Measurements from ENCODE around the gene GEMIN2. TPM values are rescaled to one million over a fixed set of nuclear protein-coding genes. Genes with fewer than 3 reads are reported as not detected.
A peak's percentile ranks its signal among the peaks of the same experiment; 100 is the strongest.

Gene GEMIN2
- total and polyA plus RNA-seq, 2 donors (not counting 1 experiment from before 2014, with no cell fraction given): 16.5 to 17.3 TPM

DNA sequence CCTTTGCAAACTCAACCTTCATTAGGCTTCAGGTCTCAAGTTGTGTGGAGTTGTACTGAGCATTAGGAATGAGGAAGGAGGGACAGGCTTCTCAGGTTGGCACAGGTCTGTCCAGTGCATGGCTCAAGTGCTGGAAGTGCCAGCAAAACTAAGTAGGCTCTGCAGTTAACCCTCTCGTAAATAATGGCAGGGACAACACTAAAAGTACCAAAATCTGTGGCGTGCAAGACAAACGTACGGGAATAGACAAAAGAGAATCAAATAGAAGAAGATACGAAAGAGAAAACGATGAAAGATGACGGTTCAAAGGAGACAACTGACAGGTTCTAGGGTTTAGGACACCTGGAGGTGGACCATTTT is 55.4 kb downstream of the GEMIN2 start:
- peak overlapping the region; percentile 92 for H3K27ac ChIP-seq (ENCODE audit: insufficient read depth, low read length)
- peaks cover 4% of the 10 kb centered on the region for H3K4me1 ChIP-seq (ENCODE audit: control insufficient read depth, extremely low read depth, insufficient read depth, low read length)
- no peaks in the 10 kb centered on the region for H3K36me3 ChIP-seq (ENCODE audit: control insufficient read depth, insufficient read depth, low read length)
- H3K9ac ChIP-seq (ENCODE audit: insufficient read depth, low read length): peak overlapping the region; percentile 95
- no peaks in the 10 kb centered on the region for H3K27me3 ChIP-seq (ENCODE audit: control insufficient read depth, insufficient read depth, low read length)
- H3K9me3 ChIP-seq (ENCODE audit: control insufficient read depth, insufficient read depth, low read depth, low read length): no peaks in the 10 kb centered on the region
- peak overlapping the region; percentile 69 for H2AFZ ChIP-seq (ENCODE audit: low read length)
- H3K4me2 ChIP-seq (ENCODE audit: extremely low read depth, insufficient read depth, low read length): peak overlapping the region; percentile 95
- peak; percentile 5 to 15 for DNase-seq (ENCODE audit: low read depth in 2 of 2)
- peaks cover 36% of the 10 kb centered on the region for H3K79me2 ChIP-seq (ENCODE audit: control insufficient read depth, insufficient read depth, low read length)
- TF ChIP-seq EZH2 (IDR thresholded peaks at IDR 0.05; ENCODE audit: low read length, missing control alignments): no peak
- TF ChIP-seq, protein P1, sequence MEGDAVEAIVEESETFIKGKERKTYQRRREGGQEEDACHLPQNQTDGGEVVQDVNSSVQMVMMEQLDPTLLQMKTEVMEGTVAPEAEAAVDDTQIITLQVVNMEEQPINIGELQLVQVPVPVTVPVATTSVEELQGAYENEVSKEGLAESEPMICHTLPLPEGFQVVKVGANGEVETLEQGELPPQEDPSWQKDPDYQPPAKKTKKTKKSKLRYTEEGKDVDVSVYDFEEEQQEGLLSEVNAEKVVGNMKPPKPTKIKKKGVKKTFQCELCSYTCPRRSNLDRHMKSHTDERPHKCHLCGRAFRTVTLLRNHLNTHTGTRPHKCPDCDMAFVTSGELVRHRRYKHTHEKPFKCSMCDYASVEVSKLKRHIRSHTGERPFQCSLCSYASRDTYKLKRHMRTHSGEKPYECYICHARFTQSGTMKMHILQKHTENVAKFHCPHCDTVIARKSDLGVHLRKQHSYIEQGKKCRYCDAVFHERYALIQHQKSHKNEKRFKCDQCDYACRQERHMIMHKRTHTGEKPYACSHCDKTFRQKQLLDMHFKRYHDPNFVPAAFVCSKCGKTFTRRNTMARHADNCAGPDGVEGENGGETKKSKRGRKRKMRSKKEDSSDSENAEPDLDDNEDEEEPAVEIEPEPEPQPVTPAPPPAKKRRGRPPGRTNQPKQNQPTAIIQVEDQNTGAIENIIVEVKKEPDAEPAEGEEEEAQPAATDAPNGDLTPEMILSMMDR (conservative IDR thresholded peaks at IDR 0.05 in 1 of 2, IDR thresholded peaks at IDR 0.05 in 1 of 2; ENCODE audit: low read depth in 1 of 2, low read length in 2 of 2): no peak
- H4K20me1 ChIP-seq (ENCODE audit: control insufficient read depth, extremely low read depth, insufficient read depth, low read length): no peaks in the 10 kb centered on the region
- H3K4me3 ChIP-seq (replicated peaks in 1 of 4; ENCODE audit: control extremely low read depth in 1 of 4, insufficient read depth in 1 of 4, low read depth in 3 of 4, low read length in 4 of 4): peak overlapping the region; percentile 75 to 99 (median 87)

DNA sequence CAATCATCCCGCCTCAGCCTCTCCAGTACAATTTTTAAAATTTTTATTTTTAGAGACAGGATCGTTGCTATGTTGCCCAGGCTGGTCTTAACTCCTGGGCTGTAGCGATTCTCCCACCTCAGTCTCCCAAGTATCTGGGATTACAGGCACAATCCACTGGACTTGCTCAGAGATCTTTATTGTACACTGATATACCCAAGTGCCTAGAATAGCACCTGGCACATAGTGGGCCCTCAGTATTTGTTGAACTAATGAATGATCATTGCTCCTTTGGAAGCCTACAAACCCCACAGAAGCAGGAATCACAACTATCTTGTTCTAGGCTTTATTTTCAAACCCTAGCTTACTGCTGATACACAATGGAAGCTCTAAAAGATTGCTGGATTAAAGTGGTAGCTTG is 59.1 kb downstream of the GEMIN2 start:
- H3K4me2 ChIP-seq (ENCODE audit: extremely low read depth, insufficient read depth, low read length): no peak overlapping the region
- no peak overlapping the region for H3K4me3 ChIP-seq (replicated peaks in 1 of 4; ENCODE audit: control extremely low read depth in 1 of 4, insufficient read depth in 1 of 4, low read depth in 3 of 4, low read length in 4 of 4)
- H3K36me3 ChIP-seq (ENCODE audit: control insufficient read depth, insufficient read depth, low read length): peaks cover 6% of the 10 kb centered on the region
- no peaks in the 10 kb centered on the region for H4K20me1 ChIP-seq (ENCODE audit: control insufficient read depth, extremely low read depth, insufficient read depth, low read length)
- H3K4me1 ChIP-seq (ENCODE audit: control insufficient read depth, extremely low read depth, insufficient read depth, low read length): peaks cover 10% of the 10 kb centered on the region
- no peak overlapping the region for H3K27ac ChIP-seq (ENCODE audit: insufficient read depth, low read length)
- no peak for DNase-seq (ENCODE audit: low read depth in 2 of 2)
- H3K79me2 ChIP-seq (ENCODE audit: control insufficient read depth, insufficient read depth, low read length): peaks cover 44% of the 10 kb centered on the region
- H2AFZ ChIP-seq (ENCODE audit: low read length): no peak overlapping the region
- H3K9me3 ChIP-seq (ENCODE audit: control insufficient read depth, insufficient read depth, low read depth, low read length): no peaks in the 10 kb centered on the region
- H3K27me3 ChIP-seq (ENCODE audit: control insufficient read depth, insufficient read depth, low read length): no peaks in the 10 kb centered on the region
- TF ChIP-seq, protein P1 (conservative IDR thresholded peaks at IDR 0.05 in 1 of 2, IDR thresholded peaks at IDR 0.05 in 1 of 2; ENCODE audit: low read depth in 1 of 2, low read length in 2 of 2): no peak
- TF ChIP-seq EZH2 (IDR thresholded peaks at IDR 0.05; ENCODE audit: low read length, missing control alignments): no peak
- no peak overlapping the region for H3K9ac ChIP-seq (ENCODE audit: insufficient read depth, low read length)

DNA sequence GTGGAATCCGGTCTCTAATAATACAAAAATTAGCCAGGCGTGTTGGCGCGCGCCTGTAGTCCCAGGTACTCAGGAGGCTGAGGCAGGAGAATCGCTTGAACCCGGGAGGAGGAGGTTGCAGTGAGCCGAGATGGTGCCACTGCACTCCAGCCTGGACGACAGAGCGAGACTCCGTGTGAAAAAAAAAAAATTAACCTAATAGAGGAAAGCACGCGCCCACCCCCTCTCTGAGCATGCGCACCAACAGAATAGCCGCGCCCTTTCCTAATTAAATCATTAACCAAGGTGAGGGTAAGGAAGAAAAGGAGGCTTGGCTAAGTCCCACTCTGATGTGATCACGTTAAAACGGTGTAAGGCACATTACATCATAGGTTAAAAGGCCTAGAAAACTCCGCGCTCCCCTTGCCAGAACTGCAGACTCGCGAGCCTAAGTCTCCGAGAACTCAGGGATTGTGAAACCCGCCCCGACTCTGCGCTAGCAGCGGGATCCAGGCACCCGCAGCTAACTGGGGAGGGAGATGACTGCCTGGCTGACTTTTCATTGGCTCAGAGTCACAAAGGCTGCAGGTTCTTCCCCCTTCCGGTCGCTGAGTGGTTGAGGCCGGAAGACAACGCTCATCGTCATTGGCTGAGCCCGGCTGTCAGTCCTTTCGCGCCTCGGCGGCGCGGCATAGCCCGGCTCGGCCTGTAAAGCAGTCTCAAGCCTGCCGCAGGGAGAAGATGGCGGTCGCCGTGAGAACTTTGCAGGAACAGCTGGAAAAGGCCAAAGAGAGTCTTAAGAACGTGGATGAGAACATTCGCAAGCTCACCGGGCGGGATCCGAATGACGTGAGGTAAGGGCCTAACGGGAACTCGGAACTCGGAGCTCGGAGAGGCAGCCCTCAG is 60.7 kb downstream of the GEMIN2 start, which contains the start of gene PNN:
TSS of gene PNN (plus strand) at position 695 of the 885 bp plus-strand sequence. CDS start at position 721, 26 bp downstream.
- Histone ChIP-seq H3K27ac (ENCODE audit: insufficient read depth, low read length) (peak within 1 kb of the TSS; percentile 96), H3K9ac (ENCODE audit: insufficient read depth, low read length) (peak within 1 kb of the TSS; percentile 98), H2AFZ (ENCODE audit: low read length) (peak within 1 kb of the TSS; percentile 78), H4K20me1 (ENCODE audit: control insufficient read depth, extremely low read depth, insufficient read depth, low read length) (no peaks in the 10 kb centered on the region), H3K4me1 (ENCODE audit: control insufficient read depth, extremely low read depth, insufficient read depth, low read length) (peaks cover 10% of the 10 kb centered on the region), H3K27me3 (ENCODE audit: control insufficient read depth, insufficient read depth, low read length) (no peaks in the 10 kb centered on the region), H3K4me2 (ENCODE audit: extremely low read depth, insufficient read depth, low read length) (peak within 1 kb of the TSS; percentile 90), H3K9me3 (ENCODE audit: control insufficient read depth, insufficient read depth, low read depth, low read length) (no peaks in the 10 kb centered on the region), H3K79me2 (ENCODE audit: control insufficient read depth, insufficient read depth, low read length) (peaks cover 29% of the 10 kb centered on the region), H3K4me3 (replicated peaks in 1 of 4; ENCODE audit: control extremely low read depth in 1 of 4, insufficient read depth in 1 of 4, low read depth in 3 of 4, low read length in 4 of 4) (peak within 1 kb of the TSS; percentile 50 to 97 (median 80)), H3K36me3 (ENCODE audit: control insufficient read depth, insufficient read depth, low read length) (peaks cover 7% of the 10 kb centered on the region)
- TF ChIP-seq EZH2 (IDR thresholded peaks at IDR 0.05; ENCODE audit: low read length, missing control alignments): no peak
- TF ChIP-seq, protein P1 (conservative IDR thresholded peaks at IDR 0.05 in 1 of 2, IDR thresholded peaks at IDR 0.05 in 1 of 2; ENCODE audit: low read depth in 1 of 2, low read length in 2 of 2): no peak
- peak; percentile 100 for DNase-seq (ENCODE audit: low read depth in 2 of 2)
